NB4 (cell line): Measurements from ENCODE around the gene ADAM12.
"Not testable (repeated sequence)": the region's sequence is repeated elsewhere in the genome, so short reads cannot be mapped to it uniquely, and the experiment has no call there.

Source experiments
- POLR2A ChIP-seq: IDR thresholded peaks from 2 replicates; pipeline ENCODE4 v1.6.1; 2011; ENCODE audit warnings: mild to moderate bottlenecking; ENCODE audit not compliant: insufficient read length; ENCODE audit errors: extremely low read depth
- TF ChIP-seq, protein P1 (sequence below): IDR thresholded peaks from one replicate; pipeline ENCODE4 v1.5.1; 2012; ENCODE audit warnings: low read depth, low read length

DNA sequence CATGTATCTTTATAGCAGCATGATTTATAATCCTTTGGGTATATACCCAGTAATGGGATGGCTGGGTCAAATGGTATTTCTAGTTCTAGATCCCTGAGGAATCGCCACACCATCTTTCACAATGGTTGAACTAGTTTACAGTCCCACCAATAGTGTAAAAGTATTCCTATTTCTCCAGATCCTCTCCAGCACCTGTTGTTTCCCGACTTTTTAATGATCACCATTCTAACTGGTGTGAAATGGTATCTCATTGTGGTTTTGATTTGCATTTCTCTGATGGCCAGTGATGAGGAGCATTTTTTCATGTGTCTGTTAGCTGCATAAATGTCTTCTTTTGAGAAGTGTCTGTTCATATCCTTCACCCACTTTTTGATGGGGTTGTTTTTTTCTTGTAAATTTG lies 44.8 kb downstream of the ADAM12 start:
- TF ChIP-seq, protein P1, sequence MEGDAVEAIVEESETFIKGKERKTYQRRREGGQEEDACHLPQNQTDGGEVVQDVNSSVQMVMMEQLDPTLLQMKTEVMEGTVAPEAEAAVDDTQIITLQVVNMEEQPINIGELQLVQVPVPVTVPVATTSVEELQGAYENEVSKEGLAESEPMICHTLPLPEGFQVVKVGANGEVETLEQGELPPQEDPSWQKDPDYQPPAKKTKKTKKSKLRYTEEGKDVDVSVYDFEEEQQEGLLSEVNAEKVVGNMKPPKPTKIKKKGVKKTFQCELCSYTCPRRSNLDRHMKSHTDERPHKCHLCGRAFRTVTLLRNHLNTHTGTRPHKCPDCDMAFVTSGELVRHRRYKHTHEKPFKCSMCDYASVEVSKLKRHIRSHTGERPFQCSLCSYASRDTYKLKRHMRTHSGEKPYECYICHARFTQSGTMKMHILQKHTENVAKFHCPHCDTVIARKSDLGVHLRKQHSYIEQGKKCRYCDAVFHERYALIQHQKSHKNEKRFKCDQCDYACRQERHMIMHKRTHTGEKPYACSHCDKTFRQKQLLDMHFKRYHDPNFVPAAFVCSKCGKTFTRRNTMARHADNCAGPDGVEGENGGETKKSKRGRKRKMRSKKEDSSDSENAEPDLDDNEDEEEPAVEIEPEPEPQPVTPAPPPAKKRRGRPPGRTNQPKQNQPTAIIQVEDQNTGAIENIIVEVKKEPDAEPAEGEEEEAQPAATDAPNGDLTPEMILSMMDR: not testable (repeated sequence)
- not testable (repeated sequence) for TF ChIP-seq POLR2A
